ENCODE data around the gene TPP1. TPM values are rescaled to one million over a fixed set of nuclear protein-coding genes. Genes with fewer than 3 reads are reported as not detected.

The TPP1 gene
- total and polyA plus RNA-seq, 2 of the 13 experiments (the other 11 are each of a cell fraction or from before 2014, with no cell fraction given): 13.9 to 74.6 TPM

DNA sequence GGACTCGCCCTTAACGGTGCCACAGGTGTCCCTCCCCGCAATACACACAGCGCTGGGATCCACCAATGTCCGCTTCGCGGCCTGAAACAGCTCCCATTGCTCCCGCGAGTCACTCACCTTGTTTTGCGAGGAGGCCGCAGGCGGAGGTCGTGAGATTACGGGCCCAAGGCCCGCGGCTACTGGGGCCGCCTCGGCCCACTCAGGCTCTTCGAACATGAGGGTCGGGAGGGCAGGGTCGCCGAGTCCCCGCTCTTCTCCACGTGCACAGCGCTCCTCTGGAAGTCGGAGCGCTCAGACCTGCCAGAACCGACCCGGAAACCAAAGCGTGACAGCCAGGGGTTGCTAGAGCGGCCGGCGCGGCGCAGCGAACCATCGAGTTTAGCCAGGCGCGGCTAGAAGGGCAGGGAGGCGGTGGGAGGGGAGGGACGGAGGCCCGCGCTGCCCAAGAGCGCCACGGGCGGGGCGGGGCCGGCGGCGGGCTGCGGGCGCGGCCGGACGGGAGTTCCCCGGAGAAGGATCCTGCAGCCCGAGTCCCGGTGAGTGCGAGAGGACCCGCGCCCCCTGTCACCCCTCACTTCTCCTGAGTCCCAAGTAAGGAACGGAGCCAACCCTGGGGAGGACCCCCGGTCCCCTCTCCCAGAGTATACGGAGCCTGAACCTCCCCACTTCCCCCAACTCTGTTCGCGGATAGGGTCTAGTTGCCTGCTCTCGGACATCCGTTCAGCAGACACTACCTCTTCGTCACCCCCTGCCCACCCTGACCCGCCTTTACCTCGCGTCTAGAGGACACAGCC lies 15.7 kb downstream of the TPP1 start, which contains the start of the genes ILK and RRP8 (continued):
- TF ChIP-seq, protein P1, sequence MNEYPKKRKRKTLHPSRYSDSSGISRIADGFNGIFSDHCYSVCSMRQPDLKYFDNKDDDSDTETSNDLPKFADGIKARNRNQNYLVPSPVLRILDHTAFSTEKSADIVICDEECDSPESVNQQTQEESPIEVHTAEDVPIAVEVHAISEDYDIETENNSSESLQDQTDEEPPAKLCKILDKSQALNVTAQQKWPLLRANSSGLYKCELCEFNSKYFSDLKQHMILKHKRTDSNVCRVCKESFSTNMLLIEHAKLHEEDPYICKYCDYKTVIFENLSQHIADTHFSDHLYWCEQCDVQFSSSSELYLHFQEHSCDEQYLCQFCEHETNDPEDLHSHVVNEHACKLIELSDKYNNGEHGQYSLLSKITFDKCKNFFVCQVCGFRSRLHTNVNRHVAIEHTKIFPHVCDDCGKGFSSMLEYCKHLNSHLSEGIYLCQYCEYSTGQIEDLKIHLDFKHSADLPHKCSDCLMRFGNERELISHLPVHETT (CRISPR knock-in tag; conservative IDR thresholded peaks at IDR 0.05): peak; percentile 88
- TF ChIP-seq ZNF10 (CRISPR knock-in tag; IDR thresholded peaks at IDR 0.05; ENCODE audit: borderline replicate concordance, low read depth) (no peak), RFX5 (IDR thresholded peaks at IDR 0.05; ENCODE audit: low read depth, low read length) (peak; percentile 47), SMARCE1 (IDR thresholded peaks at IDR 0.05; ENCODE audit: borderline replicate concordance) (no peak), ZNF709 (CRISPR knock-in tag; IDR thresholded peaks at IDR 0.05) (peak; percentile 91), ZNF124 (CRISPR knock-in tag; IDR thresholded peaks at IDR 0.05) (peak; percentile 84; the same call in 1 of the 2 replicates), NCOA1 (CRISPR knock-in tag; IDR thresholded peaks at IDR 0.05) (no peak), ZNF550 (CRISPR knock-in tag; IDR thresholded peaks at IDR 0.05; ENCODE audit: borderline replicate concordance) (no peak), NFE2L1 (CRISPR knock-in tag; IDR thresholded peaks at IDR 0.05; ENCODE audit: borderline replicate concordance) (no peak), CHCHD3 (CRISPR knock-in tag; IDR thresholded peaks at IDR 0.05) (peak; percentile 62; the same call in 1 of the 2 replicates), RFX1 (IDR thresholded peaks at IDR 0.05) (no peak), ZNF850 (CRISPR knock-in tag; conservative IDR thresholded peaks at IDR 0.05) (no peak), ZNF121 (CRISPR knock-in tag; IDR thresholded peaks at IDR 0.05) (peak; percentile 64; the same call in 1 of the 2 replicates), POLR2AphosphoS2 (IDR thresholded peaks at IDR 0.05; ENCODE audit: low read depth, low read length) (no peak), ARNT2 (CRISPR knock-in tag; IDR thresholded peaks at IDR 0.05; ENCODE audit: low read depth) (peak; percentile 96), ZSCAN25 (CRISPR knock-in tag; IDR thresholded peaks at IDR 0.05) (peak; percentile 90), ZNF616 (CRISPR knock-in tag; IDR thresholded peaks at IDR 0.05; ENCODE audit: low read depth) (peak; percentile 88; the same call in 1 of the 2 replicates), FOXM1 (CRISPR knock-in tag; IDR thresholded peaks at IDR 0.05) (no peak), NFIC (IDR thresholded peaks at IDR 0.05; ENCODE audit: low read length) (no peak), ZNF12 (CRISPR knock-in tag; IDR thresholded peaks at IDR 0.05) (no peak; the same call in 1 of the 2 replicates), ZNF761 (CRISPR knock-in tag; conservative IDR thresholded peaks at IDR 0.05) (no peak; the same call in 1 of the 2 replicates), TBX2 (CRISPR knock-in tag; IDR thresholded peaks at IDR 0.05; ENCODE audit: borderline replicate concordance) (peak; percentile 77; the same call in 1 of the 2 replicates), ZNF619 (CRISPR knock-in tag; IDR thresholded peaks at IDR 0.05) (no peak)
- TF ChIP-seq, protein P2, sequence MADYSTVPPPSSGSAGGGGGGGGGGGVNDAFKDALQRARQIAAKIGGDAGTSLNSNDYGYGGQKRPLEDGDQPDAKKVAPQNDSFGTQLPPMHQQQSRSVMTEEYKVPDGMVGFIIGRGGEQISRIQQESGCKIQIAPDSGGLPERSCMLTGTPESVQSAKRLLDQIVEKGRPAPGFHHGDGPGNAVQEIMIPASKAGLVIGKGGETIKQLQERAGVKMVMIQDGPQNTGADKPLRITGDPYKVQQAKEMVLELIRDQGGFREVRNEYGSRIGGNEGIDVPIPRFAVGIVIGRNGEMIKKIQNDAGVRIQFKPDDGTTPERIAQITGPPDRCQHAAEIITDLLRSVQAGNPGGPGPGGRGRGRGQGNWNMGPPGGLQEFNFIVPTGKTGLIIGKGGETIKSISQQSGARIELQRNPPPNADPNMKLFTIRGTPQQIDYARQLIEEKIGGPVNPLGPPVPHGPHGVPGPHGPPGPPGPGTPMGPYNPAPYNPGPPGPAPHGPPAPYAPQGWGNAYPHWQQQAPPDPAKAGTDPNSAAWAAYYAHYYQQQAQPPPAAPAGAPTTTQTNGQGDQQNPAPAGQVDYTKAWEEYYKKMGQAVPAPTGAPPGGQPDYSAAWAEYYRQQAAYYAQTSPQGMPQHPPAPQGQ (CRISPR knock-in tag; IDR thresholded peaks at IDR 0.05; ENCODE audit: borderline replicate concordance): no peak; the same call in 1 of the 2 replicates
- TF ChIP-seq, protein P3, sequence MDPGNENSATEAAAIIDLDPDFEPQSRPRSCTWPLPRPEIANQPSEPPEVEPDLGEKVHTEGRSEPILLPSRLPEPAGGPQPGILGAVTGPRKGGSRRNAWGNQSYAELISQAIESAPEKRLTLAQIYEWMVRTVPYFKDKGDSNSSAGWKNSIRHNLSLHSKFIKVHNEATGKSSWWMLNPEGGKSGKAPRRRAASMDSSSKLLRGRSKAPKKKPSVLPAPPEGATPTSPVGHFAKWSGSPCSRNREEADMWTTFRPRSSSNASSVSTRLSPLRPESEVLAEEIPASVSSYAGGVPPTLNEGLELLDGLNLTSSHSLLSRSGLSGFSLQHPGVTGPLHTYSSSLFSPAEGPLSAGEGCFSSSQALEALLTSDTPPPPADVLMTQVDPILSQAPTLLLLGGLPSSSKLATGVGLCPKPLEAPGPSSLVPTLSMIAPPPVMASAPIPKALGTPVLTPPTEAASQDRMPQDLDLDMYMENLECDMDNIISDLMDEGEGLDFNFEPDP (CRISPR knock-in tag; conservative IDR thresholded peaks at IDR 0.05): no peak; the same call in 1 of the 2 replicates
- TF ChIP-seq, protein P4, sequence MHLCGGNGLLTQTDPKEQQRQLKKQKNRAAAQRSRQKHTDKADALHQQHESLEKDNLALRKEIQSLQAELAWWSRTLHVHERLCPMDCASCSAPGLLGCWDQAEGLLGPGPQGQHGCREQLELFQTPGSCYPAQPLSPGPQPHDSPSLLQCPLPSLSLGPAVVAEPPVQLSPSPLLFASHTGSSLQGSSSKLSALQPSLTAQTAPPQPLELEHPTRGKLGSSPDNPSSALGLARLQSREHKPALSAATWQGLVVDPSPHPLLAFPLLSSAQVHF (CRISPR knock-in tag; IDR thresholded peaks at IDR 0.05): 0 out of 2 replicates have a peak, but pooled peaks have one; percentile 30

Measured in HepG2 (cell line).